H9 (cell line): Measurements from ENCODE around the gene UCHL1. TPM values are rescaled to one million over a fixed set of nuclear protein-coding genes. Genes with fewer than 3 reads are reported as not detected.

Experiments used
- DNase-seq: peaks from one replicate; pipeline ENCODE4 v3.0.0-alpha.2; 2017
- H2AFZ ChIP-seq: one replicate; pipeline ENCODE4 v1.6.1; 2013; ENCODE audit warnings: mild to moderate bottlenecking, low read length, control low read depth, moderate library complexity
- H2AK5ac ChIP-seq: 2 replicates; pipeline ENCODE4 v1.6.1; 2013; ENCODE audit warnings: low read length, control low read depth, mixed read lengths; ENCODE audit not compliant: insufficient read length
- H2BK120ac ChIP-seq: one replicate; pipeline ENCODE4 v1.6.1; 2013; ENCODE audit warnings: low read depth, mild to moderate bottlenecking, low read length, control low read depth, inconsistent platforms; ENCODE audit not compliant: poor library complexity, severe bottlenecking
- H2BK12ac ChIP-seq: 2 replicates; pipeline ENCODE4 v1.6.1; 2013; ENCODE audit warnings: low read length, control low read depth, mixed read lengths, low read depth; ENCODE audit not compliant: insufficient read length
- H2BK15ac ChIP-seq: 2 replicates; pipeline ENCODE4 v1.6.1; 2013; ENCODE audit warnings: low read depth, low read length, control low read depth
- H2BK20ac ChIP-seq: one replicate; pipeline ENCODE4 v1.6.1; 2013; ENCODE audit warnings: low read depth, mild to moderate bottlenecking, low read length, control low read depth, inconsistent platforms; ENCODE audit not compliant: poor library complexity, severe bottlenecking
- H2BK5ac ChIP-seq: 2 replicates; pipeline ENCODE4 v1.6.1; 2013; ENCODE audit warnings: low read length, control low read depth, mixed read lengths; ENCODE audit not compliant: insufficient read length
- H3K14ac ChIP-seq: 2 replicates; pipeline ENCODE4 v1.6.1; 2013; ENCODE audit warnings: low read length, control low read depth; ENCODE audit not compliant: insufficient read depth
- H3K18ac ChIP-seq: 2 replicates; pipeline ENCODE4 v1.6.1; 2013; ENCODE audit warnings: low read depth, mild to moderate bottlenecking, mixed read lengths, low read length, control low read depth; ENCODE audit not compliant: insufficient read length
- H3K23ac ChIP-seq: 2 replicates; pipeline ENCODE4 v1.6.1; 2013; ENCODE audit warnings: low read length, control low read depth, mixed read lengths, low read depth; ENCODE audit not compliant: insufficient read length
- H3K23me2 ChIP-seq: 2 replicates; pipeline ENCODE4 v1.6.1; 2013; ENCODE audit warnings: low read depth, mild to moderate bottlenecking, mixed read lengths, low read length, control low read depth; ENCODE audit not compliant: insufficient read length, poor library complexity, severe bottlenecking
- H3K27ac ChIP-seq: 2 replicates; pipeline ENCODE4 v1.5.1; 2013; ENCODE audit warnings: low read length, control low read depth, mixed read lengths, low read depth; ENCODE audit not compliant: insufficient read length
- H3K27me3 ChIP-seq: 2 replicates; pipeline ENCODE4 v1.6.1; 2013; ENCODE audit warnings: low read length, control low read depth, inconsistent platforms; ENCODE audit not compliant: insufficient read depth
- H3K4ac ChIP-seq: 2 replicates; pipeline ENCODE4 v1.6.1; 2013; ENCODE audit warnings: low read depth, mild to moderate bottlenecking, control low read depth, inconsistent platforms, low read length, moderate library complexity
- H3K4me1 ChIP-seq: 2 replicates; pipeline ENCODE4 v1.6.1; 2013; ENCODE audit warnings: low read length, control low read depth, inconsistent platforms; ENCODE audit not compliant: insufficient read depth
- H3K4me2 ChIP-seq: 2 replicates; pipeline ENCODE4 v1.6.1; 2013; ENCODE audit warnings: low read length, control low read depth, mixed read lengths; ENCODE audit not compliant: insufficient read length, insufficient read depth
- H3K56ac ChIP-seq: 2 replicates; pipeline ENCODE4 v1.6.1; 2013; ENCODE audit warnings: low read depth, mild to moderate bottlenecking, mixed read lengths, low read length, control low read depth; ENCODE audit not compliant: insufficient read length
- H3K79me1 ChIP-seq: 2 replicates; pipeline ENCODE4 v1.6.1; 2013; ENCODE audit warnings: low read depth, mild to moderate bottlenecking, moderate library complexity, low read length, control low read depth, inconsistent platforms; ENCODE audit not compliant: insufficient read depth, poor library complexity, severe bottlenecking
- H3K79me2 ChIP-seq: 2 replicates; pipeline ENCODE4 v1.6.1; 2013; ENCODE audit warnings: low read length, control low read depth, inconsistent platforms; ENCODE audit not compliant: insufficient read depth
- H3K9ac ChIP-seq: 2 replicates; pipeline ENCODE4 v1.6.1; 2013; ENCODE audit warnings: low read length, control low read depth, mixed read lengths; ENCODE audit not compliant: insufficient read length; ENCODE audit errors: extremely low read depth
- H3K9me3 ChIP-seq: one replicate; pipeline ENCODE4 v1.6.1; 2013; ENCODE audit warnings: low read depth, low read length, inconsistent platforms; ENCODE audit not compliant: control insufficient read depth
- H3T11ph ChIP-seq: one replicate; pipeline ENCODE4 v1.6.1; 2013; ENCODE audit warnings: mild to moderate bottlenecking, low read length, control low read depth, inconsistent platforms
- H4K20me1 ChIP-seq: one replicate; pipeline ENCODE4 v1.6.1; 2013; ENCODE audit not compliant: control insufficient read depth, insufficient read length, insufficient read depth
- H4K5ac ChIP-seq: 2 replicates; pipeline ENCODE4 v1.6.1; 2013; ENCODE audit warnings: low read depth, mild to moderate bottlenecking, mixed read lengths, low read length, control low read depth; ENCODE audit not compliant: insufficient read length
- H4K8ac ChIP-seq: replicated peaks from 2 replicates; pipeline ENCODE4 v1.6.1; 2013; ENCODE audit warnings: low read length, control low read depth, mixed read lengths, low read depth; ENCODE audit not compliant: insufficient read length
- H4K91ac ChIP-seq: 2 replicates; pipeline ENCODE4 v1.6.1; 2013; ENCODE audit warnings: low read depth, mild to moderate bottlenecking, moderate library complexity, mixed read lengths, low read length, control low read depth; ENCODE audit not compliant: insufficient read length
- H3K27ac Mint-ChIP-seq, 3 experiments: 2 replicates in 2 of 3; 3 replicates in 1 of 3; pipeline ENCODE4 v1.8.0; 2020 to 2021; ENCODE audit warnings: mixed read lengths in 3 of 3, mild to moderate bottlenecking in 1 of 3, moderate library complexity in 1 of 3
- H3K27me3 Mint-ChIP-seq: 2 replicates; pipeline ENCODE4 v1.8.0; 2021; ENCODE audit warnings: low read depth, mild to moderate bottlenecking, moderate library complexity, mixed read lengths
- H3K36me3 Mint-ChIP-seq, 3 experiments: 2 replicates in 2 of 3; 3 replicates in 1 of 3; pipeline ENCODE4 v1.8.0; 2020 to 2021; ENCODE audit warnings: low read depth in 3 of 3, mixed read lengths in 3 of 3; ENCODE audit not compliant: insufficient read depth in 1 of 3
- H3K4me1 Mint-ChIP-seq, 2 experiments: 2 replicates each; pipeline ENCODE4 v1.8.0; 2020; ENCODE audit warnings: mixed read lengths in 2 of 2
- H3K4me3 Mint-ChIP-seq, 2 experiments: 2 replicates in 1 of 2; 3 replicates in 1 of 2; pipeline ENCODE4 v1.8.0; 2020 to 2021; ENCODE audit warnings: mild to moderate bottlenecking in 2 of 2, mixed read lengths in 2 of 2, moderate library complexity in 1 of 2
- H3K9me3 Mint-ChIP-seq, 2 experiments: 2 replicates in 1 of 2; 3 replicates in 1 of 2; pipeline ENCODE4 v1.8.0; 2020; ENCODE audit warnings: mild to moderate bottlenecking in 2 of 2, mixed read lengths in 2 of 2, moderate library complexity in 1 of 2
- CTCF ChIP-seq: fragments of 200-600 bp; sonication (generic); conservative IDR thresholded peaks from 3 replicates; pipeline ENCODE4 v1.8.0; 2021; ENCODE audit warnings: antibody characterized with exemption, mild to moderate bottlenecking
- WGBS: extraction: QIAGEN DNeasy Blood & Tissue Kit; methylation state at CpG from one replicate; pipeline ENCODE4 v1.1.7; 2013; ENCODE audit warnings: missing lambda C conversion rate, low lambda C conversion rate, mixed read lengths; ENCODE audit not compliant: insufficient read length; ENCODE audit errors: extremely low coverage; 5-methylcytosine and 5-hydroxymethylcytosine counted together
- total RNA-seq: library from RNA; stranded (reverse); gene quantifications from 2 replicates; pipeline ENCODE4 v1.2.1, GENCODE V29; 2021

The UCHL1 gene
- total RNA-seq, 1 experiment from 2014 or later: 513 TPM

GRCh38 chr4:41236508-41236907 lies 20.2 kb upstream of the UCHL1 start:
- Mint-ChIP-seq H3K9me3 (no peaks in the 10 kb centered on the region), H3K27me3 (no peaks in the 10 kb centered on the region; the same call in 1 of the 2 replicates), H3K36me3 (no peaks in the 10 kb centered on the region), H3K27ac (no peak overlapping the region), H3K4me3 (no peak overlapping the region), H3K4me1 (0 out of 4 replicates have a peak, but pooled peaks cover 0 to 3% of the 10 kb centered on the region in 2 experiments)
- Histone ChIP-seq H2BK5ac (no peak overlapping the region), H2BK12ac (no peak overlapping the region), H3K27ac (no peak overlapping the region), H3K4ac (no peak overlapping the region), H4K5ac (no peak overlapping the region), H3K79me2 (no peaks in the 10 kb centered on the region), H3T11ph (no peak overlapping the region), H3K9ac (no peak overlapping the region), H3K14ac (no peak overlapping the region), H2AK5ac (no peak overlapping the region), H4K8ac (no peak overlapping the region), H3K9me3 (no peaks in the 10 kb centered on the region), H3K27me3 (no peaks in the 10 kb centered on the region), H3K4me1 (no peaks in the 10 kb centered on the region), H3K4me2 (no peak overlapping the region), H4K91ac (no peak overlapping the region), H2BK15ac (no peak overlapping the region), H3K23ac (no peak overlapping the region), H2BK20ac (no peak overlapping the region), H3K23me2 (no peaks in the 10 kb centered on the region), H3K56ac (no peak overlapping the region), H3K79me1 (no peaks in the 10 kb centered on the region), H4K20me1 (no peaks in the 10 kb centered on the region), H2BK120ac (no peak overlapping the region), H2AFZ (no peak overlapping the region), H3K18ac (no peak overlapping the region)
- DNase-seq: no peak
- no CpG with 5 or more reads among the region's 1 CpG for WGBS
- no peak for TF ChIP-seq CTCF
